Calu3 (cell line): ENCODE results near the gene CEP162. TPM values are rescaled to one million over a fixed set of nuclear protein-coding genes. Genes with fewer than 3 reads are reported as not detected.
"Not testable (repeated sequence)": the region's sequence is repeated elsewhere in the genome, so short reads cannot be mapped to it uniquely, and the experiment has no call there.

ENCODE experiments used
- BruUV-seq: library from RNA; stranded (reverse); fragments of 400-500 nt; replicated peaks from 2 replicates; lab custom pipeline; 2021; lab: Mats Ljungman, UMichigan
- CTCF ChIA-PET: fragments of 300-600 bp; sonication (Branson Sonifier 250); formaldehyde crosslinking; loops from one replicate; lab custom pipeline; 2022; ENCODE audit warnings: antibody characterized with exemption; lab: Charles Lee
- DNase-seq: peaks from one replicate; pipeline ENCODE4 v3.0.0; 2022
- H3K27ac Mint-ChIP-seq: one replicate; pipeline ENCODE4 v1.8.0; 2022; ENCODE audit warnings: mixed read lengths; ENCODE audit not compliant: unreplicated experiment
- H3K27me3 Mint-ChIP-seq: one replicate; pipeline ENCODE4 v1.8.0; 2022; ENCODE audit warnings: mixed read lengths; ENCODE audit not compliant: unreplicated experiment
- H3K36me3 Mint-ChIP-seq: one replicate; pipeline ENCODE4 v1.8.0; 2022; ENCODE audit warnings: mild to moderate bottlenecking, moderate library complexity, mixed read lengths; ENCODE audit not compliant: insufficient read depth, unreplicated experiment
- H3K4me1 Mint-ChIP-seq: one replicate; pipeline ENCODE4 v1.8.0; 2022; ENCODE audit warnings: mild to moderate bottlenecking, low read depth, mixed read lengths; ENCODE audit not compliant: unreplicated experiment
- H3K4me3 Mint-ChIP-seq: one replicate; pipeline ENCODE4 v1.8.0; 2022; ENCODE audit warnings: mild to moderate bottlenecking, low read depth, moderate library complexity, mixed read lengths; ENCODE audit not compliant: unreplicated experiment
- H3K9me3 Mint-ChIP-seq: one replicate; pipeline ENCODE4 v1.8.0; 2022; ENCODE audit warnings: low read depth, mixed read lengths; ENCODE audit not compliant: unreplicated experiment
- intact Hi-C: fragments of 100-400 bp; cut with micrococcal nuclease; formaldehyde crosslinking; loops from one replicate; pipeline ENCODE4 v1.10.0; 2022; ENCODE audit not compliant: unreplicated experiment
- total RNA-seq: library from RNA; stranded (reverse); gene quantifications from 2 replicates; pipeline ENCODE4 v1.2.3, GENCODE V29; 2022
- TF ChIP-seq, protein P1 (sequence below): fragments of 200-600 bp; IDR thresholded peaks from one replicate; pipeline ENCODE4 v1.8.0; 2022; ENCODE audit warnings: antibody characterized with exemption; ENCODE audit not compliant: unreplicated experiment

CEP162 gene
- total RNA-seq, 1 experiment from 2014 or later, result 8.2 TPM

DNA sequence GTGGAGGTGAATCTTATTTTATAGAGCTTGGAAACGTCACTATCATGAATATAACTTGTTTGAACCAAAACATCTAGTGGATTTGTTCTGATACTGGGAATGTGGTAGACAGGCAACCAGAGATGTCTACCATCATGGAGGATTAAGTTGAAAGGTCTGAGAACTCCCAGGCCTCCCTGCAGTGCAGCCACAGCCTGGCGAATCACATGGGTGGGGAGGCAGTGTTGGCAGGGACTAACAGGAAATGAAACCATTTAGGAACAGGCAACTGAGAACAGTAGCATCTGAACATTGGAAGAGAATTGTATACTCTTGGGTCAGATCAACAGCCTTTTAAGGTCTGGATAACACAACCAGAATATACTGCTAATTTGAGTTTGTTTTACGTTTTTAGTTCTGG is 22.3 kb upstream of the CEP162 start:
- TF ChIP-seq, protein P1, sequence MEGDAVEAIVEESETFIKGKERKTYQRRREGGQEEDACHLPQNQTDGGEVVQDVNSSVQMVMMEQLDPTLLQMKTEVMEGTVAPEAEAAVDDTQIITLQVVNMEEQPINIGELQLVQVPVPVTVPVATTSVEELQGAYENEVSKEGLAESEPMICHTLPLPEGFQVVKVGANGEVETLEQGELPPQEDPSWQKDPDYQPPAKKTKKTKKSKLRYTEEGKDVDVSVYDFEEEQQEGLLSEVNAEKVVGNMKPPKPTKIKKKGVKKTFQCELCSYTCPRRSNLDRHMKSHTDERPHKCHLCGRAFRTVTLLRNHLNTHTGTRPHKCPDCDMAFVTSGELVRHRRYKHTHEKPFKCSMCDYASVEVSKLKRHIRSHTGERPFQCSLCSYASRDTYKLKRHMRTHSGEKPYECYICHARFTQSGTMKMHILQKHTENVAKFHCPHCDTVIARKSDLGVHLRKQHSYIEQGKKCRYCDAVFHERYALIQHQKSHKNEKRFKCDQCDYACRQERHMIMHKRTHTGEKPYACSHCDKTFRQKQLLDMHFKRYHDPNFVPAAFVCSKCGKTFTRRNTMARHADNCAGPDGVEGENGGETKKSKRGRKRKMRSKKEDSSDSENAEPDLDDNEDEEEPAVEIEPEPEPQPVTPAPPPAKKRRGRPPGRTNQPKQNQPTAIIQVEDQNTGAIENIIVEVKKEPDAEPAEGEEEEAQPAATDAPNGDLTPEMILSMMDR, result no peak
- BruUV-seq, result no TSS peak
- Mint-ChIP-seq H3K27ac (no peak overlapping the region), H3K4me1 (no peaks in the 10 kb centered on the region), H3K36me3 (no peaks in the 10 kb centered on the region), H3K4me3 (no peak overlapping the region), H3K9me3 (peaks cover 3% of the 10 kb centered on the region), H3K27me3 (peaks cover 23% of the 10 kb centered on the region)
- CTCF ChIA-PET, result no interaction called here
- intact Hi-C loops, result no loop called here
- no peak for DNase-seq

DNA sequence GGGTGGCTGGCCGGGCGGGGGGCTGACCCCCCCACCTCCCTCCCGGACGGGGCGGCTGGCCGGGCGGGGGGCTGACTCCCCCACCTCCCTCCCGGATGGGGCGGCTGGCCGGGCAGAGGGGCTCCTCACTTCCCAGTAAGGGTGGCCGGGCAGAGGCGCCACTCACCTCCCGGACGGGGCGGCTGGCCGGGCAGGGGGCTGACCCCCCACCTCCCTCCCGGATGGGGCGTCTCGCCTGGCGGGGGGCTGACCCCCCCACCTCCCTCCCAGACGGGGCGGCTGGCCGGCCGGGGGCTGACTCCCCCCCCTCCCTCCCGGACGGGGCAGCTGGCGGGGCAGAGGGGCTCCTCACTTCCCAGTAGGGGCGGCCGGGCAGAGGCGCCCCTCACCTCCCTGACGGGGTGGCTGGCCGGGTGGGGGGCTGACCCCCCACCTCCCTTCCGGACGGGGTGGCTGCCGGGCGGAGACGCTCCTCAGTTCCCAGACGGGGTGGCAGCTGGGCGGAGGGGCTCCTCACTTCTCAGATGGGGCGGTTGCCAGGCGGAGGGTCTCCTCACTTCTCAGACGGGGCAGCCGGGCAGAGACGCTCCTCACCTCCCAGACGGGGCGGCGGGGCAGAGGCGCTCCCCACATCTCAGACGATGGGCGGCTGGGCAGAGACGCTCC is 17.1 kb upstream of the CEP162 start:
- H3K27me3 Mint-ChIP-seq, result peaks cover 12% of the 10 kb centered on the region
- H3K27ac Mint-ChIP-seq, H3K9me3 Mint-ChIP-seq, H3K36me3 Mint-ChIP-seq, H3K4me3 Mint-ChIP-seq, CTCF ChIA-PET, DNase-seq, intact Hi-C loops, H3K4me1 Mint-ChIP-seq, BruUV-seq: not testable (repeated sequence)

DNA sequence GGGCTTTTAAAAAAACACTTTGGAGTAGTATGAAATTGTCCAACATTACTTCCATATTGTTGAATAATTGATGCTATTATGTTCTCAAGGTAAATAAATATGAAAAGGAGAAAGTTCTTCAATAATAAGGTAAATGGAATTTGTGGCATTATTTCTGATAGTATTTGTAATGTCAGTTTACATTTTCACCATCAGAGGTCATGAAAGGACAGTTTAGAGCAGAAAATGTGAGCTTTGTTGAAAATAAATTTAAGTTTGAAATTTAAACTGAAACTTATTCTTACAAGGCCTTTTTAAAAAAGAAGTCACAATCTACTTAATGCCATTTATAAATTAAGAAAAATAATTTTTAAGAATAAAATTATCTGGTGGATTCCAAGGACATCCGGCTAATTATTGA is 15.8 kb upstream of the CEP162 start:
- intact Hi-C loops, result no loop called here

DNA sequence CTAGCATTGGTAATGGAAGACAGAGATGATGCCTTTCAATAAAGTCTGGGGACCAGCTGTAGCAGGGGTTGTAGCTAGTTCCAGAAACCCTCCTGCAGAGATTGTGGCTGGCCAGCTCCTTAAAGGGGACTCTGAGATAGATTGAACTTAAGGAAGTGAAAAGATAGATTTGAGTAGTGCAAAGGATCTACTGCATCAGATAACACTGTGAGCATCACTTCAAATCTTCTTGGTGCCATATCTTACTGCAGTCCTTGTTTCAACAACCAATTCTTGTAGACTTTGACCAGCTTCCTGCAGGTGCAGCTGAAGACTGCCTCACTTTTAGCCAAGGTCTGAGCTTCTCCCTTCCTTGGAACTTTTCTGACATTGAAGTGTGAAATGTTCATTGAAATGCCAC is 14.8 kb upstream of the CEP162 start:
- H3K4me1 Mint-ChIP-seq, result no peaks in the 10 kb centered on the region
- H3K27me3 Mint-ChIP-seq, result peaks cover 12% of the 10 kb centered on the region
- no peak overlapping the region for H3K4me3 Mint-ChIP-seq
- no peaks in the 10 kb centered on the region for H3K36me3 Mint-ChIP-seq
- TF ChIP-seq, protein P1, result no peak
- no peaks in the 10 kb centered on the region for H3K9me3 Mint-ChIP-seq
- intact Hi-C loops, result no loop called here
- DNase-seq, result no peak
- H3K27ac Mint-ChIP-seq, result no peak overlapping the region
- CTCF ChIA-PET, result no interaction called here
- no TSS peak for BruUV-seq

More for the DNA sequence above, 15.8 kb upstream of the CEP162 start:
- Mint-ChIP-seq H3K4me1 (no peaks in the 10 kb centered on the region), H3K27me3 (peaks cover 12% of the 10 kb centered on the region), H3K4me3 (no peak overlapping the region), H3K27ac (no peak overlapping the region), H3K9me3 (no peaks in the 10 kb centered on the region), H3K36me3 (no peaks in the 10 kb centered on the region)
- TF ChIP-seq, protein P1, result no peak
- DNase-seq, result no peak
- CTCF ChIA-PET, result no interaction called here
- BruUV-seq, result no TSS peak

DNA sequence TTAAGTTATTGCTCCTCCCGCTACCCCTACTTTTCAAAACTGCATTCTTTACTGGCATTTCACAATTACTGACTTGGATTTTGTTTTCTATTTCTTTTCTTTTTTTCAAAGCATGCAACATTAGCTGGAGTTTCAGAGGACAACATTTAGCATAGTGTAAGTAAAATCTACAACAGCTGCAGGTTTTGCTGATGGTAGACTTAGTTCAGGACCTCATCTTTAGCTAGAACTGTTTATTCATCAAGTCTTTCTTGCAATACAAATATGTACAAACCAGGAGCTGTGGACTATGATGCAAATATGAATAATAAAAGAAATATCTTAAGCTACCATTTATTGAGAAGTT is 728 bp upstream of the CEP162 start:
- Mint-ChIP-seq H3K27ac (no peak overlapping the region), H3K4me3 (peak overlapping the region; percentile 84), H3K9me3 (no peaks in the 10 kb centered on the region), H3K27me3 (peaks cover 25% of the 10 kb centered on the region), H3K4me1 (peaks cover 9% of the 10 kb centered on the region), H3K36me3 (peaks cover 13% of the 10 kb centered on the region)
- CTCF ChIA-PET, result interaction anchor here (0.9 to 1.0 kb wide), 2 partner anchors 239 to 613 kb away, joined by 3 to 4 read pairs; no protein-coding TSS in a partner anchor
- DNase-seq, result no peak
- intact Hi-C loops, result no loop called here
- no TSS peak for BruUV-seq
- TF ChIP-seq, protein P1, result no peak
